Type B pancreatic cell (in vitro differentiated cells): Measurements from ENCODE around the gene C15orf61. TPM values are rescaled to one million over a fixed set of nuclear protein-coding genes. Genes with fewer than 3 reads are reported as not detected.

ENCODE experiments used
- DNase-seq: peaks from one replicate; pipeline ENCODE4 v3.0.0; 2021; ENCODE audit warnings: mixed read lengths; ENCODE audit not compliant: unreplicated experiment; ENCODE audit errors: extremely low spot score
- H3K27ac Mint-ChIP-seq: 2 replicates; pipeline ENCODE4 v1.8.0; 2021; ENCODE audit warnings: mild to moderate bottlenecking, mixed read lengths
- H3K27me3 Mint-ChIP-seq: 2 replicates; pipeline ENCODE4 v1.8.0; 2021; ENCODE audit warnings: mixed read lengths
- H3K36me3 Mint-ChIP-seq: 2 replicates; pipeline ENCODE4 v1.8.0; 2021; ENCODE audit warnings: mixed read lengths
- H3K4me1 Mint-ChIP-seq: one replicate; pipeline ENCODE4 v1.8.0; 2021; ENCODE audit warnings: mixed read lengths; ENCODE audit not compliant: unreplicated experiment
- H3K4me3 Mint-ChIP-seq: 2 replicates; pipeline ENCODE4 v1.8.0; 2021; ENCODE audit warnings: mild to moderate bottlenecking, mixed read lengths
- H3K9me3 Mint-ChIP-seq: 2 replicates; pipeline ENCODE4 v1.8.0; 2021; ENCODE audit warnings: mixed read lengths
- long read RNA-seq: library from polyadenylated mRNA; unstranded; transcript quantifications from one replicate; pipeline ENCODE4 v2.0.0, GENCODE V29; 2020
- total RNA-seq: library from RNA; stranded (reverse); gene quantifications from 2 replicates; pipeline ENCODE4 v1.2.1, GENCODE V29; 2021; ENCODE audit warnings: low replicate concordance
- TF ChIP-seq, protein P1 (sequence below): fragments of 200-600 bp; sonication (generic); conservative IDR thresholded peaks from 2 replicates; pipeline ENCODE4 v1.5.0; 2021; ENCODE audit warnings: antibody characterized with exemption, mild to moderate bottlenecking

C15orf61 gene
- total RNA-seq = 6.7 and 8.4 TPM in 2 replicates
- long read RNA-seq, partial matches to known transcripts = 0 of 9 reads
- long read RNA-seq, other reads (novel, unspliced or antisense) = 8 of 9 reads

DNA sequence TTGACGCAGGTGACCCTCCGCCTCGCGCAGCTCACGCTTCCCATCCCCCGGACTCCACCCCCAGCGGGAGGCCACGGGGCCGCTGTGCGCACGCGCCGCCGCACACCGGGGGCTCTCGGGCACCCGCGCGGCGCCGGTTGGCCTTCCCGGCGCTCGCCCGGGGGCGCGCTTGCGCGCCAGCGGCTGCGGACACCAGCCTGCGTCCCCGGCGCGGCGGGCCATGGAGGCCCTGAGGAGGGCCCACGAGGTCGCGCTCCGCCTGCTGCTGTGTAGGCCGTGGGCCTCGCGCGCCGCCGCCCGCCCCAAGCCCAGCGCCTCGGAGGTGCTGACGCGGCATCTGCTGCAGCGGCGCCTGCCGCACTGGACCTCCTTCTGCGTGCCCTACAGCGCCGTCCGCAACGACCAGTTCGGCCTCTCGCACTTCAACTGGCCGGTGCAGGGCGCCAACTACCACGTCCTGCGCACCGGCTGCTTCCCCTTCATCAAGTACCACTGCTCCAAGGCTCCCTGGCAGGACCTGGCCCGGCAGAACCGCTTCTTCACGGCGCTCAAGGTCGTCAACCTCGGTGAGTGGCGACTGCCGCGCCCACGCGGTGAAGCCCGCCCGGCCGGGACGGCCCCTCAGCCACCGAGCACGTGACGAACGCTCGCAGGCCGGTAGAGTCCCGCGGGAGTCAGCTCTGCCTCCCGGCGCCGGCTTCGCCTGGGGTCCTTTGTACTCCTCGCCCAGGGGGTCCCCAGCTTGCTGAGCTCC is at the start of gene C15orf61:
TSS of gene C15orf61 (plus strand) at position 103 of the 754 bp plus-strand sequence. CDS start at position 221, 118 bp downstream.
- TF ChIP-seq, protein P1, sequence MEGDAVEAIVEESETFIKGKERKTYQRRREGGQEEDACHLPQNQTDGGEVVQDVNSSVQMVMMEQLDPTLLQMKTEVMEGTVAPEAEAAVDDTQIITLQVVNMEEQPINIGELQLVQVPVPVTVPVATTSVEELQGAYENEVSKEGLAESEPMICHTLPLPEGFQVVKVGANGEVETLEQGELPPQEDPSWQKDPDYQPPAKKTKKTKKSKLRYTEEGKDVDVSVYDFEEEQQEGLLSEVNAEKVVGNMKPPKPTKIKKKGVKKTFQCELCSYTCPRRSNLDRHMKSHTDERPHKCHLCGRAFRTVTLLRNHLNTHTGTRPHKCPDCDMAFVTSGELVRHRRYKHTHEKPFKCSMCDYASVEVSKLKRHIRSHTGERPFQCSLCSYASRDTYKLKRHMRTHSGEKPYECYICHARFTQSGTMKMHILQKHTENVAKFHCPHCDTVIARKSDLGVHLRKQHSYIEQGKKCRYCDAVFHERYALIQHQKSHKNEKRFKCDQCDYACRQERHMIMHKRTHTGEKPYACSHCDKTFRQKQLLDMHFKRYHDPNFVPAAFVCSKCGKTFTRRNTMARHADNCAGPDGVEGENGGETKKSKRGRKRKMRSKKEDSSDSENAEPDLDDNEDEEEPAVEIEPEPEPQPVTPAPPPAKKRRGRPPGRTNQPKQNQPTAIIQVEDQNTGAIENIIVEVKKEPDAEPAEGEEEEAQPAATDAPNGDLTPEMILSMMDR = peak; percentile 15
- Mint-ChIP-seq H3K36me3 (no peaks in the 10 kb centered on the region), H3K27ac (peak within 1 kb of the TSS; percentile 91), H3K4me1 (peaks cover 15% of the 10 kb centered on the region), H3K9me3 (no peaks in the 10 kb centered on the region), H3K4me3 (peak within 1 kb of the TSS; percentile 93), H3K27me3 (no peaks in the 10 kb centered on the region)
- peak; percentile 87 for DNase-seq

DNA sequence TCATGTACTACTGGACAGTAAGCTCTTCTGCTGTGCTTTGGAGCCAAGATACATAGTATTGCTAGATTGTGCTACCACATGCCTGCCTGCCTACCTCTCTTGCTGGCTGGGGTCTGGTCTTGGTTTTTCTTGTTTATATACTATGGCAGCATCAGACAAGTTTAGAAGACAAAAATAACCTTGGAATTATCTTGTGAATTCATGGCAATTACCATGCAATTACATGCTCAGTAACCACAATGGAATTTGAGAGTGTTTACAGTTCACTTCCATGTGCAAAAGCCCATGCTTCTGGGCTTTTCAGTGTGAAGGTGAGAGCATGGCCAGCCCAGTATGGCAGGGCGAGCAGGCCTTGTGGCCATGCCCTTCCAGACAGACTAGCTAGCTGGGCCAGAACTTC is 48.0 kb upstream of the C15orf61 start:
- H3K4me1 Mint-ChIP-seq = peaks cover 3% of the 10 kb centered on the region
- peaks cover 9% of the 10 kb centered on the region for H3K27me3 Mint-ChIP-seq

DNA sequence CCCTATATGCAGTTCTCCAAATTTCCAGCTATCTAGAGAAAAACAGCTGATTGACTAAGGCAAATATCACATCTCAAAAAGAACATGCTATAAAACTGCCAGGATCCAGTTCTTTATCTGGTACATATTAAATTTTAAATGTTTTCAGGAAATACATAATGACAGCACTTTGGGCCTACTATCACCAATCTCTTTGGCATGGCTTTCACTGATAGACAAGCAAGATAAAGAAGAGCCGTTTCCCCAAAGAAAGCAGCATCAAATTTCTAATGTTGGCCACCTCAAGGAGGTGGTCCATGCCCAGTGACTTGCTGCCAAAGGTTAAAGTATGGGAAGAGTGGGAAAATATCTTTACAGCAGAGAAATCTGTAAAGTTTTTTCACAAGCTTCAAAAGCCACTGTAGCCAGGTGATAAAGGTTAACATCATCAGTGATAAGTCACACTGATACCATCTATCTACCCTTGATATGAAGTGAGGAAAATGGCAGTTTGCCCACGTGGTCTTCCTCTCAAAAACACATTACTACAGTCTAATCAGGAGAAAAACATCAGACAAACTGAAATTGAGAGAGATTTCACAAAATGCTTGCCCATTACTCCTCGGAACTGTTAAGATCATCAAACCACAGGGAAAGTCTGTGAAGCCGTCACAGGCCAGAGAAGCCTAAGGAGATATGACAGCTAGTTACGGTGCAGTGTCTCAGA is 46.4 kb upstream of the C15orf61 start:
- H3K9me3 Mint-ChIP-seq = no peaks in the 10 kb centered on the region
- H3K27ac Mint-ChIP-seq = no peak overlapping the region
- peaks cover 17% of the 10 kb centered on the region for H3K27me3 Mint-ChIP-seq
- DNase-seq = no peak
- H3K4me1 Mint-ChIP-seq = peaks cover 8% of the 10 kb centered on the region
- TF ChIP-seq, protein P1 = no peak
- no peaks in the 10 kb centered on the region for H3K36me3 Mint-ChIP-seq
- H3K4me3 Mint-ChIP-seq = no peak overlapping the region

More for the DNA sequence above, 48.0 kb upstream of the C15orf61 start:
- no peak for DNase-seq
- Mint-ChIP-seq H3K4me3 (no peak overlapping the region), H3K9me3 (no peaks in the 10 kb centered on the region), H3K27ac (no peak overlapping the region), H3K36me3 (no peaks in the 10 kb centered on the region)
- TF ChIP-seq, protein P1 = no peak

GRCh38 chr15:67479781-67480505 is 41.0 kb upstream of the C15orf61 start:
- Mint-ChIP-seq H3K27me3 (peaks cover 13% of the 10 kb centered on the region), H3K9me3 (no peaks in the 10 kb centered on the region), H3K4me1 (peaks cover 19% of the 10 kb centered on the region), H3K27ac (no peak overlapping the region), H3K36me3 (peaks cover 2% of the 10 kb centered on the region), H3K4me3 (peak overlapping the region; percentile 18)
- DNase-seq = no peak
- TF ChIP-seq, protein P1 = no peak

GRCh38 chr15:67480741-67481140 is 40.2 kb upstream of the C15orf61 start:
- no peak for DNase-seq
- Mint-ChIP-seq H3K36me3 (peaks cover 6% of the 10 kb centered on the region), H3K27ac (no peak overlapping the region), H3K4me1 (peaks cover 19% of the 10 kb centered on the region), H3K4me3 (no peak overlapping the region), H3K27me3 (peaks cover 13% of the 10 kb centered on the region), H3K9me3 (no peaks in the 10 kb centered on the region)
- TF ChIP-seq, protein P1 = no peak
